Activated naive CD4-positive, alpha-beta T cell (primary cell): Measurements from ENCODE around the gene ADISSP.

ENCODE experiments used
- DNase-seq, 4 experiments: peaks; one replicate each; lab custom pipeline; 2025; lab: John Stamatoyannopoulos, UW

ADISSP gene

GRCh38 chr20:3714092-3714491, 53.5 kb downstream of the ADISSP start:
- DNase-seq, result no peak

GRCh38 chr20:3712279-3712873, 55.2 kb downstream of the ADISSP start, which contains the start of gene SIGLEC1:
SIGLEC1 (minus strand) TSS chr20:3712600; CDS start chr20:3707128, 5,472 bp downstream.
- DNase-seq, result no peak

- no peak for DNase-seq
These were observed 56.0 kb downstream of the ADISSP start for GRCh38 chr20:3711484-3711941.

- DNase-seq, result peak; percentile 48 to 74 (median 70)
These were observed 56.7 kb downstream of the ADISSP start for GRCh38 chr20:3710703-3711483.

DNA sequence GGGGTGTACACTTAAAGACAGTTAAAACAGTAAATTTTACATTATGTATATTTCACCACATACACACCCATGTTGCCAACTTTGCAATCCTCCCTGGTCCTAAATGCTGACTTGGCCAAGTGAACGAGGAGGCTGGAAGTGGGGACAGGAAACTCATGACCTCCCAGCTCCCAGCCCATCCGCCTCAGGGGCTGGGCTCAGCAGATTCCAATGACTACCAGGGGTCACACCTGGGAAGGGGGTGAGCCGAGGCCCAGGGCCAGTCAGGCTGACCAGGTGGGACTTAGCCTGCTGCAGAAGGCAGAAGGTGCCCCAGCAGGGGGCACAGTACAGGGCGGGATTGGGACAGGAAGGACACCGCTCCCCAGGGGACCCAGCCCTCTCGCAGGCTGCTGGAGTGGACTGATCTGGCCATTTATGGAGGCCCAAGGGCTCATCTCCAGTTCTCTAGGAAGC, 57.5 kb downstream of the ADISSP start:
- DNase-seq, result no peak

GRCh38 chr20:3707508-3707899, 60.0 kb downstream of the ADISSP start:
- no peak for DNase-seq

GRCh38 chr20:3706774-3707507, 60.6 kb downstream of the ADISSP start:
- DNase-seq, result no peak

DNA sequence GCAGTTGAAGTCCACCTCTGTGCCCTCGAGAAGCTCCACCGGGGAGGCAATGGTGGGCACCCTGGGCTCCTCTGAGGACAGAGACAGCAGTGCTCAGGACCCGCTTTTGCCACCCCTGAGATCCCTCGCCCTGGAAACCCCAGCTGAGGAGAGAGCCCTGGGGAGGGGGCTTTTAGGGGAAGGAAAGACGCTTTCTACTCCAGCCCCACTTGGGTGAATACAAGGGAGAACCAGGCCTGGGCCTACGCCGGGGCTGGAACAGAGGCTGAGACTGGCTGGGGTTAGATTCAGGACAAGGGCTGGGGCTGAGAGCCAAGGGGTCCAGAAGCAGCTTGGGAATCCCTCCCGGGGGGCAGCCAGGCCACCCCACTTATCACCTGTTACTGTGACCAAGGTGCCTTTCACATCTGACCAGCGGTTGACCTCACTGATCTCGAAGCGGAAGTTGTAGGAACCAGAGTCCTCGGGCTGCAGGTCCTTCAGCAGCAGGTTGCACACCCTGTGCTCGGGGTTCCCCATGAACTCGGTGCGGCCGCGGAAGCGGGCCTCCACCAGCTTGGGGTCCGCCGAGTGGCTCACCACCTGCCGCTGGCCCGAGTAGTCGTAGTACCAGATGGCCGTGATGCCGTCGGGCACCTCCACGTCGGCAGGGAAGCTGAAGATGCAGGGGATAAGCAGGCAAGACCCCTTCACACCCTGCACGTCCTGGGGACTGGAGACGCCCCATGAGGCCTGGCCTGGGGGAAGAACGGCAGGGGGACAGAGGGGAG, 61.4 kb downstream of the ADISSP start:
- DNase-seq, result no peak

- DNase-seq, result no peak
These were observed 62.0 kb downstream of the ADISSP start for GRCh38 chr20:3705491-3705969.

DNA sequence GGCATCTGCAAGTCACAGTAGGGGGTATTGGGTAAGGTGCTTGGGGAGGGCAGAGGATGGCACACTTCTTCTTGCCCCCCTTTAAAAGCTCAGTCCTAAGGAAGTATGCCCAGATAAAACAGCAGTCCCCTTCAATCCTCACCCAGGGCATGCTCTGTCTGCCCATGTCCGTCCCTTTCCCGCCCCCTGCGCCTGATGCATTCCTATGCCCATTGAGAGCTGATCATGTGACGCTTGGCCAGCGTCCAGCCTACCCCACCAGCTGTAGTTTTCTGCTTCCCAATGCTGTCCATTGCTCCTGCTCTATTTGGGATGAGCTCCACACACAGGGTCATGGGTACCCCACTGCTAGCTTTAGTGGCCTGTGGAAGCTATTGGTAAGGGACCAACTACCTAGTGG, 63.5 kb downstream of the ADISSP start:
- no peak for DNase-seq
